Neural crest cell (in vitro differentiated cells): Measurements from ENCODE around the gene IRX4. TPM values are rescaled to one million over a fixed set of nuclear protein-coding genes. Genes with fewer than 3 reads are reported as not detected.

Experiments used
- DNase-seq: peaks from one replicate; pipeline ENCODE4 v3.0.0; 2021; ENCODE audit warnings: low read depth, mixed read lengths, low spot score
- H3K27ac Mint-ChIP-seq: one replicate; pipeline ENCODE4 v1.8.0; 2021; ENCODE audit warnings: mild to moderate bottlenecking, mixed read lengths; ENCODE audit not compliant: unreplicated experiment
- H3K27me3 Mint-ChIP-seq: 2 replicates; pipeline ENCODE4 v1.8.0; 2021; ENCODE audit warnings: low read depth, mild to moderate bottlenecking, mixed read lengths
- H3K36me3 Mint-ChIP-seq: 2 replicates; pipeline ENCODE4 v1.8.0; 2021; ENCODE audit warnings: low read depth, mild to moderate bottlenecking, mixed read lengths
- H3K4me1 Mint-ChIP-seq: 2 replicates; pipeline ENCODE4 v1.8.0; 2021; ENCODE audit warnings: mixed read lengths
- H3K4me3 Mint-ChIP-seq: one replicate; pipeline ENCODE4 v1.8.0; 2021; ENCODE audit warnings: mild to moderate bottlenecking, mixed read lengths
- H3K9me3 Mint-ChIP-seq: 2 replicates; pipeline ENCODE4 v1.8.0; 2021; ENCODE audit warnings: mixed read lengths
- CTCF ChIP-seq: fragments of 200-600 bp; sonication (generic); conservative IDR thresholded peaks from 2 replicates; pipeline ENCODE4 v1.5.0; 2021; ENCODE audit warnings: antibody characterized with exemption, mild to moderate bottlenecking
- total RNA-seq: library from RNA; stranded (reverse); gene quantifications from 2 replicates; pipeline ENCODE4 v1.2.1, GENCODE V29; 2021

The IRX4 gene
- total RNA-seq, 1 donor from 2014 or later = 0.28 TPM

- Mint-ChIP-seq H3K9me3 (no peaks in the 10 kb centered on the region), H3K27ac (no peak overlapping the region), H3K4me1 (peaks cover 32% of the 10 kb centered on the region), H3K4me3 (peak overlapping the region; percentile 70), H3K27me3 (peaks cover 86% of the 10 kb centered on the region), H3K36me3 (no peaks in the 10 kb centered on the region)
- no peak for DNase-seq
- TF ChIP-seq CTCF = no peak
These were observed 3.4 kb upstream of the IRX4 start for GRCh38 chr5:1885868-1886845.

- Mint-ChIP-seq H3K9me3 (no peaks in the 10 kb centered on the region), H3K4me1 (peaks cover 32% of the 10 kb centered on the region), H3K4me3 (peak overlapping the region; percentile 70), H3K27ac (no peak overlapping the region), H3K27me3 (peaks cover 87% of the 10 kb centered on the region), H3K36me3 (no peaks in the 10 kb centered on the region)
- DNase-seq = no peak
- TF ChIP-seq CTCF = no peak
These were observed 2.7 kb upstream of the IRX4 start for GRCh38 chr5:1885404-1885755.

GRCh38 chr5:1884678-1885403 lies 2.1 kb upstream of the IRX4 start:
- H3K27me3 Mint-ChIP-seq = peaks cover 88% of the 10 kb centered on the region
- H3K4me1 Mint-ChIP-seq = peaks cover 30% of the 10 kb centered on the region
- no peak for TF ChIP-seq CTCF
- no peaks in the 10 kb centered on the region for H3K9me3 Mint-ChIP-seq
- H3K36me3 Mint-ChIP-seq = no peaks in the 10 kb centered on the region
- H3K27ac Mint-ChIP-seq = no peak overlapping the region
- no peak for DNase-seq
- H3K4me3 Mint-ChIP-seq = peak overlapping the region; percentile 70

- peaks cover 24% of the 10 kb centered on the region for H3K4me1 Mint-ChIP-seq
- DNase-seq = no peak
- H3K36me3 Mint-ChIP-seq = no peaks in the 10 kb centered on the region
- H3K27me3 Mint-ChIP-seq = peaks cover 88% of the 10 kb centered on the region
- peak overlapping the region; percentile 54 for H3K4me3 Mint-ChIP-seq
- no peak overlapping the region for H3K27ac Mint-ChIP-seq
- H3K9me3 Mint-ChIP-seq = no peaks in the 10 kb centered on the region
- no peak for TF ChIP-seq CTCF
These were observed 1.4 kb upstream of the IRX4 start for GRCh38 chr5:1883925-1884677.
